B cell (primary cell): ENCODE data around the gene UTRN. TPM values are rescaled to one million over a fixed set of nuclear protein-coding genes. Genes with fewer than 3 reads are reported as not detected.

Experiments
- ATAC-seq: fragments of 200-7000 bp; cut with Tn5 transposase; one replicate; pipeline ENCODE4 v1.10.0; 2021; ENCODE audit warnings: low read depth, mild to moderate bottlenecking, moderate number of reproducible peaks, moderate library complexity
- CTCF ChIA-PET: fragments of 350-600 bp; sonication (Branson Sonifier 250); formaldehyde crosslinking; loops from one replicate; lab custom pipeline; 2021; ENCODE audit warnings: antibody characterized with exemption, inconsistent platforms; lab: Charles Lee
- POLR2A ChIA-PET: fragments of 350-600 bp; sonication (Branson Sonifier 250); formaldehyde crosslinking; loops from one replicate; lab custom pipeline; 2021; ENCODE audit warnings: antibody characterized with exemption; lab: Charles Lee
- DNase-seq: peaks from one replicate; pipeline ENCODE4 v3.0.0; 2013
- H2AFZ ChIP-seq: 2 replicates; pipeline ENCODE4 v1.6.1; 2012; ENCODE audit warnings: mild to moderate bottlenecking, low read depth, low read length; ENCODE audit not compliant: insufficient read depth, poor library complexity, severe bottlenecking
- H3K27ac ChIP-seq, 2 donors: 1 replicate in 1 of 2; 2 replicates in 1 of 2; pipeline ENCODE4 v1.5.1; 2012 to 2013; ENCODE audit warnings: low read length in 2 of 2, mild to moderate bottlenecking in 2 of 2, moderate library complexity in 1 of 2
- H3K27me3 ChIP-seq, 4 experiments: fragments of 200-600 bp in 1 of 4; sonication (generic) in 1 of 4; replicated peaks in 1 of 4; 1 replicate in 2 of 4; 2 replicates in 2 of 4; pipeline versions ENCODE4 v1.6.1 to v1.7.0; 2013 to 2016; ENCODE audit warnings: low read length in 3 of 4, mild to moderate bottlenecking in 2 of 4, mixed read lengths in 1 of 4, moderate library complexity in 1 of 4; ENCODE audit not compliant: insufficient read depth in 4 of 4, control insufficient read depth in 3 of 4; ENCODE audit errors: control extremely low read depth in 1 of 4
- H3K36me3 ChIP-seq, 2 experiments: replicated peaks in 1 of 2; 1 replicate in 1 of 2; 2 replicates in 1 of 2; pipeline versions ENCODE4 v1.6.1 to v1.7.1; 2013; ENCODE audit warnings: low read length in 1 of 2; ENCODE audit not compliant: insufficient read depth in 2 of 2, control insufficient read depth in 1 of 2; ENCODE audit errors: control extremely low read depth in 1 of 2, extremely low read depth in 1 of 2
- H3K4me1 ChIP-seq, 2 donors: fragments of 200-600 bp in 1 of 2; sonication (generic) in 1 of 2; 1 replicate in 1 of 2; 2 replicates in 1 of 2; pipeline versions ENCODE4 v1.5.1 to v1.6.1; 2013 to 2017; ENCODE audit warnings: low read length in 2 of 2; ENCODE audit not compliant: control insufficient read depth in 2 of 2, insufficient read depth in 2 of 2
- H3K4me2 ChIP-seq: replicated peaks from 2 replicates; pipeline ENCODE3; 2012; ENCODE audit warnings: mild to moderate bottlenecking, low read depth, low read length; ENCODE audit not compliant: poor library complexity, severe bottlenecking
- H3K4me3 ChIP-seq, 5 experiments: fragments of 200-600 bp in 1 of 5; sonication (generic) in 1 of 5; 1 replicate in 3 of 5; 2 replicates in 2 of 5; pipeline versions ENCODE4 v1.5.1 to v1.7.0; 2011 to 2016; ENCODE audit warnings: low read length in 4 of 5, mild to moderate bottlenecking in 4 of 5, low read depth in 2 of 5, control low read depth in 1 of 5, moderate library complexity in 1 of 5; ENCODE audit not compliant: insufficient read depth in 1 of 5; ENCODE audit errors: control extremely low read depth in 1 of 5, extremely low read depth in 1 of 5
- H3K79me2 ChIP-seq: fragments of 200-600 bp; sonication (generic); one replicate; pipeline ENCODE4 v1.6.0; 2016; ENCODE audit warnings: low read length; ENCODE audit not compliant: control insufficient read depth, insufficient read depth
- H3K9ac ChIP-seq: fragments of 200-600 bp; sonication (generic); 2 replicates; pipeline ENCODE4 v1.6.1; 2017; ENCODE audit warnings: mild to moderate bottlenecking, low read length, moderate library complexity
- H3K9me3 ChIP-seq, 3 donors: one replicate each; pipeline versions ENCODE4 v1.6.1 to v1.7.1; 2013; ENCODE audit warnings: low read length in 2 of 3; ENCODE audit not compliant: control insufficient read depth in 2 of 3, insufficient read depth in 1 of 3; ENCODE audit errors: control extremely low read depth in 1 of 3
- H4K20me1 ChIP-seq: 2 replicates; pipeline ENCODE4 v1.6.0; 2012; ENCODE audit warnings: mild to moderate bottlenecking, low read length; ENCODE audit not compliant: insufficient read depth, control insufficient read depth, poor library complexity, severe bottlenecking
- H3K27ac Mint-ChIP-seq: one replicate; pipeline ENCODE4 v1.8.0; 2021; ENCODE audit warnings: mixed read lengths
- H3K27me3 Mint-ChIP-seq: one replicate; pipeline ENCODE4 v1.8.0; 2021; ENCODE audit warnings: mixed read lengths
- H3K4me1 Mint-ChIP-seq: one replicate; pipeline ENCODE4 v1.8.0; 2021; ENCODE audit warnings: mixed read lengths
- H3K4me3 Mint-ChIP-seq: one replicate; pipeline ENCODE4 v1.8.0; 2021; ENCODE audit warnings: mixed read lengths
- H3K9me3 Mint-ChIP-seq: one replicate; pipeline ENCODE4 v1.8.0; 2022; ENCODE audit warnings: mixed read lengths; ENCODE audit not compliant: insufficient read depth
- CTCF ChIP-seq: fragments of 200-600 bp; IDR thresholded peaks from one replicate; pipeline ENCODE4 v1.8.0; 2022; ENCODE audit warnings: antibody characterized with exemption, mild to moderate bottlenecking
- EZH2 ChIP-seq: IDR thresholded peaks from 2 replicates; pipeline ENCODE4 v1.6.1; 2012; ENCODE audit warnings: borderline replicate concordance, low read depth, mild to moderate bottlenecking, moderate library complexity, low read length; ENCODE audit not compliant: insufficient read depth, poor library complexity, severe bottlenecking
- WGBS: methylation state at CpG from one replicate; pipeline ENCODE4 v1.1.5; 2013; ENCODE audit warnings: missing lambda C conversion rate; ENCODE audit not compliant: insufficient coverage; 5-methylcytosine and 5-hydroxymethylcytosine counted together
- intact Hi-C: fragments of 100-400 bp; cut with micrococcal nuclease; formaldehyde crosslinking; loops from one replicate; pipeline ENCODE4 v1.10.0; 2022
- polyA plus RNA-seq: library from polyadenylated mRNA; depleted of rRNA; stranded (reverse); fragments of >200 nt; gene quantifications from 2 replicates; pipeline ENCODE4 v1.2.3, GENCODE V29; 2012
- total RNA-seq, 2 donors: library from RNA; stranded (reverse); fragments of 120-200 nt in 1 of 2; gene quantifications; 1 replicate in 1 of 2; 2 replicates in 1 of 2; pipeline versions ENCODE4 v1.2.3 to v1.2.4, GENCODE V29; 2013 to 2022

Gene UTRN
- total and polyA plus RNA-seq, 2 donors (not counting 1 experiment from before 2014, with no cell fraction given) = 40.0 to 224 TPM

- ChIA-PET CTCF (interaction anchor here (0.6 kb wide), 1 partner anchor 105 kb away, joined by 3 read pairs; no protein-coding TSS in a partner anchor), POLR2A (no interaction called here)
- Histone ChIP-seq H3K4me3 (no peak overlapping the region), H2AFZ (no peak overlapping the region), H3K27ac (no peak overlapping the region), H4K20me1 (no peaks in the 10 kb centered on the region), H3K9ac (no peak overlapping the region), H3K4me1 (no peaks in the 10 kb centered on the region), H3K36me3 (no peaks in the 10 kb centered on the region), H3K9me3 (no peaks in the 10 kb centered on the region), H3K79me2 (no peaks in the 10 kb centered on the region), H3K4me2 (no peak overlapping the region), H3K27me3 (peaks cover 0 to 3% (median 0%) of the 10 kb centered on the region in 4 experiments)
- intact Hi-C loops = no loop called here
- H3K27ac Mint-ChIP-seq = no peak overlapping the region
- DNase-seq (no peak), ATAC-seq (no peak)
- TF ChIP-seq CTCF (no peak), EZH2 (no peak)
- peaks cover 28% of the 10 kb centered on the region for H3K27me3 Mint-ChIP-seq
- H3K4me1 Mint-ChIP-seq = peaks cover 6% of the 10 kb centered on the region
- no peak overlapping the region for H3K4me3 Mint-ChIP-seq
- H3K9me3 Mint-ChIP-seq = no peaks in the 10 kb centered on the region
Measured at GRCh38 chr6:144252259-144252658, 32.9 kb upstream of the UTRN start.

- ChIA-PET POLR2A (no interaction called here), CTCF (interaction anchor here (0.5 kb wide), 1 partner anchor 11 kb away, joined by 3 read pairs; no protein-coding TSS in a partner anchor)
- no peak overlapping the region for H3K4me3 Mint-ChIP-seq
- peaks cover 2% of the 10 kb centered on the region for H3K9me3 Mint-ChIP-seq
- no peak overlapping the region for H2AFZ ChIP-seq
- intact Hi-C loops = no loop called here
- H3K79me2 ChIP-seq = no peaks in the 10 kb centered on the region
- H3K9me3 ChIP-seq = peaks cover 2 to 7% (median 4%) of the 10 kb centered on the region in 3 donors
- H4K20me1 ChIP-seq = no peaks in the 10 kb centered on the region
- H3K27ac Mint-ChIP-seq = no peak overlapping the region
- TF ChIP-seq EZH2 (no peak), CTCF (no peak)
- no peak for DNase-seq
- H3K9ac ChIP-seq = no peak overlapping the region
- no CpG with 5 or more reads among the region's 2 CpGs for WGBS
- ATAC-seq = no peak
- H3K4me1 Mint-ChIP-seq = peaks cover 7% of the 10 kb centered on the region
- no peak overlapping the region for H3K4me3 ChIP-seq
- H3K36me3 ChIP-seq = no peaks in the 10 kb centered on the region
- H3K27me3 ChIP-seq = no peaks in the 10 kb centered on the region
- H3K27ac ChIP-seq = no peak overlapping the region
- no peak overlapping the region for H3K4me2 ChIP-seq
- peaks cover 9% of the 10 kb centered on the region for H3K27me3 Mint-ChIP-seq
- H3K4me1 ChIP-seq = peaks cover 4 to 6% of the 10 kb centered on the region in 2 donors
Measured at GRCh38 chr6:144259986-144260385, 25.1 kb upstream of the UTRN start.
